Adrenal gland (tissue), 5 donors: ENCODE measurements around the gene TMEM114.

Experiments
- POLR2A ChIP-seq, 2 donors: fragments of 450-650 bp; IDR thresholded peaks; one replicate each; pipeline ENCODE4 v1.6.1; 2017; ENCODE audit warnings: antibody characterized with exemption in 2 of 2, mild to moderate bottlenecking in 2 of 2, moderate library complexity in 1 of 2
- TF ChIP-seq, protein P1 (sequence below), 6 experiments: fragments of 450-650 bp in 4 of 6; fragments of 200-600 bp in 2 of 6; sonication (generic) in 1 of 6; IDR thresholded peaks; 1 replicate in 5 of 6; 2 replicates in 1 of 6; pipeline versions ENCODE4 v1.5.1 to v1.8.0; 2016 to 2021; ENCODE audit warnings: antibody characterized with exemption in 6 of 6, mild to moderate bottlenecking in 2 of 6, moderate library complexity in 1 of 6
- donor health status: DM: no; HTN: no; CAD: no.

DNA sequence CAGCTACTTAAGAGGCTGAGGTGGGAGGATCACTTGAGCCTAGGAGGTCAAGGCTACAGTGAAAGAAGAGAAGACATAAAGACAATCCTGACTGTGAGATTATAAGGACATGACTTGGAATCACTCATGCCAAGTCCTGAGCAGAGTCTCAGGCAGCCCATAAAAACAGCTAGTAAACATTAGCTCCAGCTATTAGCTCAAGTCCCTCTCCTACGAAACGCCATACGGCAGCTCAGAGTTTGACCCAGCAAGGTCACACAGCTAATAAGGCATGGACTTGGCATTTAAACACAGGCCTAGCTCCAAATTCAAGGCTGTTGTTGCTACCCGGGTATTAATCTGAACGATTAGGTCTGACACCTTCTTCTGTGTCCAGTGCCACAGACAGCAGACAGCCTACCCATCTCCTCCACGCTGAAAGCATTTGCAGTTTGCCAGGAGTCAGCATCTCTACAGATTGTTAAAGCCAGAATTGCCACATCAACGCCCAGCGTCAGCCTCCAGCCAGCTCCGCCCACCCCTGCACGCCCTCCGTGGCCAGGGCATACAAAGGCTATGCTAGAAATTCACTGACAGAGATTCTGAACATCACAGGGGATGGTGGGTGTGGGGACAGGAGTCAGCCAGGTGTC is 9.9 kb upstream of the TMEM114 start:
- no peak for TF ChIP-seq POLR2A (IDR thresholded peaks at IDR 0.05)
- TF ChIP-seq, protein P1, sequence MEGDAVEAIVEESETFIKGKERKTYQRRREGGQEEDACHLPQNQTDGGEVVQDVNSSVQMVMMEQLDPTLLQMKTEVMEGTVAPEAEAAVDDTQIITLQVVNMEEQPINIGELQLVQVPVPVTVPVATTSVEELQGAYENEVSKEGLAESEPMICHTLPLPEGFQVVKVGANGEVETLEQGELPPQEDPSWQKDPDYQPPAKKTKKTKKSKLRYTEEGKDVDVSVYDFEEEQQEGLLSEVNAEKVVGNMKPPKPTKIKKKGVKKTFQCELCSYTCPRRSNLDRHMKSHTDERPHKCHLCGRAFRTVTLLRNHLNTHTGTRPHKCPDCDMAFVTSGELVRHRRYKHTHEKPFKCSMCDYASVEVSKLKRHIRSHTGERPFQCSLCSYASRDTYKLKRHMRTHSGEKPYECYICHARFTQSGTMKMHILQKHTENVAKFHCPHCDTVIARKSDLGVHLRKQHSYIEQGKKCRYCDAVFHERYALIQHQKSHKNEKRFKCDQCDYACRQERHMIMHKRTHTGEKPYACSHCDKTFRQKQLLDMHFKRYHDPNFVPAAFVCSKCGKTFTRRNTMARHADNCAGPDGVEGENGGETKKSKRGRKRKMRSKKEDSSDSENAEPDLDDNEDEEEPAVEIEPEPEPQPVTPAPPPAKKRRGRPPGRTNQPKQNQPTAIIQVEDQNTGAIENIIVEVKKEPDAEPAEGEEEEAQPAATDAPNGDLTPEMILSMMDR (IDR thresholded peaks at IDR 0.05), result no peak
